Endothelial cell of umbilical vein (primary cell): ENCODE measurements around the gene IL17RD. TPM values are rescaled to one million over a fixed set of nuclear protein-coding genes. Genes with fewer than 3 reads are reported as not detected.

Experiments
- BruUV-seq: library from RNA; stranded (reverse); fragments of 400-500 nt; replicated peaks from 2 replicates; lab custom pipeline; 2021; lab: Mats Ljungman, UMichigan
- CTCF ChIA-PET: fragments of 300-600, 350-600 bp; sonication (Branson Sonifier 250); formaldehyde crosslinking; loops from one replicate; lab custom pipeline; 2021; ENCODE audit warnings: antibody characterized with exemption, inconsistent platforms; lab: Charles Lee
- POLR2A ChIA-PET: fragments of 300-600, 350-600 bp; sonication (Branson Sonifier 250); formaldehyde crosslinking; loops from one replicate; lab custom pipeline; 2021; ENCODE audit warnings: antibody characterized with exemption, inconsistent platforms; lab: Charles Lee
- DNase-seq: peaks from one replicate; pipeline ENCODE4 v3.0.0-alpha.2; 2011; ENCODE audit warnings: low read depth, low spot score
- FAIRE-seq: peaks from 2 replicates; lab custom pipeline; 2011; peaks lifted over from hg19 to GRCh38; lab: Jason Lieb, UNC
- H2AFZ ChIP-seq: 2 replicates; pipeline ENCODE4 v1.6.0; 2012; ENCODE audit warnings: low read depth, low read length, control low read depth, inconsistent platforms
- H3K27ac ChIP-seq: 2 replicates; pipeline ENCODE4 v1.5.1; 2011; ENCODE audit warnings: low read depth, mild to moderate bottlenecking, control low read depth, low read length, moderate library complexity; ENCODE audit not compliant: insufficient read depth
- H3K27me3 ChIP-seq, 2 experiments: 2 replicates each; pipeline versions ENCODE4 v1.6.0 to v1.6.1; 2011; ENCODE audit warnings: low read length in 2 of 2, mixed read lengths in 1 of 2; ENCODE audit not compliant: control insufficient read depth in 2 of 2, insufficient read depth in 2 of 2
- H3K36me3 ChIP-seq, 2 experiments: 2 replicates in 1 of 2; 3 replicates in 1 of 2; pipeline ENCODE4 v1.5.1; 2011; ENCODE audit warnings: low read length in 2 of 2, mild to moderate bottlenecking in 1 of 2, moderate library complexity in 1 of 2; ENCODE audit not compliant: control insufficient read depth in 2 of 2, insufficient read depth in 2 of 2; ENCODE audit errors: extremely low read depth in 1 of 2
- H3K4me1 ChIP-seq: 3 replicates; pipeline ENCODE4 v1.5.1; 2011; ENCODE audit warnings: mild to moderate bottlenecking, low read length; ENCODE audit not compliant: control insufficient read depth, insufficient read depth; ENCODE audit errors: extremely low read depth
- H3K4me2 ChIP-seq: 2 replicates; pipeline ENCODE4 v1.6.1; 2011; ENCODE audit warnings: low read length, control low read depth, mixed read lengths; ENCODE audit not compliant: insufficient read depth
- H3K4me3 ChIP-seq, 3 experiments: fragments of 200-600 bp in 1 of 3; sonication (generic), shearing (Covaris generic) in 1 of 3; replicated peaks in 1 of 3; 2 replicates each; pipeline ENCODE4 v1.5.1; 2011 to 2016; ENCODE audit warnings: control low read depth in 3 of 3, low read length in 3 of 3, mild to moderate bottlenecking in 2 of 3, inconsistent platforms in 1 of 3, low read depth in 1 of 3, moderate library complexity in 1 of 3; ENCODE audit not compliant: insufficient read depth in 1 of 3
- H3K79me2 ChIP-seq: 2 replicates; pipeline ENCODE4 v1.6.0; 2012; ENCODE audit warnings: low read length, inconsistent platforms; ENCODE audit not compliant: control insufficient read depth, insufficient read depth
- H3K9ac ChIP-seq: replicated peaks from 2 replicates; pipeline ENCODE3; 2011; ENCODE audit warnings: low read length, control low read depth; ENCODE audit not compliant: insufficient read depth; ENCODE audit errors: extremely low read depth
- H3K9me1 ChIP-seq: replicated peaks from 3 replicates; pipeline ENCODE4 v1.6.0; 2011; ENCODE audit warnings: mild to moderate bottlenecking, low read length; ENCODE audit not compliant: control insufficient read depth, insufficient read depth; ENCODE audit errors: extremely low read depth
- H3K9me3 ChIP-seq: replicated peaks from 2 replicates; pipeline ENCODE4 v1.5.1; 2012; ENCODE audit warnings: low read length, inconsistent platforms; ENCODE audit not compliant: control insufficient read depth, insufficient read depth
- H4K20me1 ChIP-seq: replicated peaks from 2 replicates; pipeline ENCODE3; 2011; ENCODE audit warnings: mild to moderate bottlenecking, low read length; ENCODE audit not compliant: control insufficient read depth, insufficient read depth; ENCODE audit errors: extremely low read depth
- FOS ChIP-seq: IDR thresholded peaks from 2 replicates; pipeline ENCODE4 v1.6.1; 2011; ENCODE audit warnings: mild to moderate bottlenecking, low read length, moderate library complexity, borderline replicate concordance; ENCODE audit not compliant: insufficient read depth
- GATA2 ChIP-seq: IDR thresholded peaks from 2 replicates; pipeline ENCODE4 v1.7.0; 2011; ENCODE audit warnings: low read depth, mild to moderate bottlenecking, moderate library complexity, mixed read lengths, low read length; ENCODE audit not compliant: insufficient read length, insufficient read depth
- POLR2A ChIP-seq: IDR thresholded peaks from 2 replicates; pipeline ENCODE4 v1.6.1; 2012; ENCODE audit warnings: low read depth, mild to moderate bottlenecking, control low read depth, low read length
- POLR2AphosphoS5 ChIP-seq: IDR thresholded peaks from 2 replicates; pipeline ENCODE4 v1.6.1; 2012; ENCODE audit warnings: low read depth, mild to moderate bottlenecking, control low read depth, low read length, moderate library complexity; ENCODE audit not compliant: insufficient read depth
- dilution Hi-C: fragments of 300-500 bp; cut with MboI; formaldehyde crosslinking; loops from one replicate; pipeline ENCODE4 v1.15.0; 2019; ENCODE audit warnings: low sequenced_read_pairs; ENCODE audit not compliant: extremely low pct_ligation_motif_present
- intact Hi-C: fragments of 100-400 bp; cut with micrococcal nuclease; formaldehyde crosslinking; loops from one replicate; pipeline ENCODE4 v1.10.0; 2022
- polyA plus RNA-seq, 4 experiments: library from polyadenylated mRNA; depleted of rRNA in 3 of 4; stranded (reverse) in 3 of 4; unstranded in 1 of 4; fragments of >200 nt; gene quantifications; 2 replicates each; pipeline versions ENCODE4 v1.2.1 to v1.2.3, GENCODE V29; 2011 to 2012; ENCODE audit warnings: missing spikeins in 1 of 4
- total RNA-seq: library from RNA; stranded (reverse); gene quantifications from 2 replicates; pipeline ENCODE4 v1.2.3, GENCODE V29; 2021

IL17RD gene
- total and polyA plus RNA-seq, 2 donors (not counting 3 experiments of a cell fraction or from before 2014, with no cell fraction given), result 0.36 to 0.93 TPM

GRCh38 chr3:57141719-57142410 lies 23.3 kb downstream of the IL17RD start:
- CTCF ChIA-PET, result interaction anchor here (0.9 to 1.5 kb wide), 4 partner anchors 12 to 244 kb away, joined by 3 read pairs; no protein-coding TSS in a partner anchor

GRCh38 chr3:57140894-57141293 lies 24.3 kb downstream of the IL17RD start:
- CTCF ChIA-PET, result interaction anchor here (0.9 to 1.5 kb wide), 4 partner anchors 11 to 245 kb away, joined by 3 read pairs; no protein-coding TSS in a partner anchor
- no peak for FAIRE-seq
- BruUV-seq, result no TSS peak
- Histone ChIP-seq H4K20me1 (no peaks in the 10 kb centered on the region), H3K79me2 (no peaks in the 10 kb centered on the region), H3K27ac (no peak overlapping the region), H3K36me3 (no peaks in the 10 kb centered on the region), H3K4me2 (no peak overlapping the region), H3K9me1 (no peaks in the 10 kb centered on the region), H3K4me1 (peaks cover 9% of the 10 kb centered on the region), H2AFZ (no peak overlapping the region), H3K9me3 (no peaks in the 10 kb centered on the region), H3K27me3 (peaks cover 40 to 43% of the 10 kb centered on the region in 2 experiments), H3K9ac (no peak overlapping the region), H3K4me3 (no peak overlapping the region)
- intact Hi-C loops, result no loop called here
- POLR2A ChIA-PET, result interaction anchor here (0.6 kb wide), 1 partner anchor 59 kb away, joined by 6 read pairs; no protein-coding TSS in a partner anchor
- no peak for DNase-seq
- no peak for TF ChIP-seq FOS
- no peak for TF ChIP-seq POLR2AphosphoS5
- no peak for TF ChIP-seq GATA2
- TF ChIP-seq POLR2A, result no peak
- dilution Hi-C loops, result no loop called here

More at GRCh38 chr3:57141719-57142410, 23.3 kb downstream of the IL17RD start:
- H3K4me3 ChIP-seq, result no peak overlapping the region
- POLR2A ChIA-PET, result no interaction called here
- FAIRE-seq, result no peak
- H2AFZ ChIP-seq, result no peak overlapping the region
- H3K36me3 ChIP-seq, result no peaks in the 10 kb centered on the region
- TF ChIP-seq POLR2A, result no peak
- no peak for TF ChIP-seq GATA2
- H3K9me1 ChIP-seq, result no peaks in the 10 kb centered on the region
- peaks cover 4% of the 10 kb centered on the region for H3K4me1 ChIP-seq
- H3K4me2 ChIP-seq, result no peak overlapping the region
- dilution Hi-C loops, result no loop called here
- H3K27ac ChIP-seq, result no peak overlapping the region
- H3K9ac ChIP-seq, result no peak overlapping the region
- no peaks in the 10 kb centered on the region for H4K20me1 ChIP-seq
- intact Hi-C loops, result no loop called here
- DNase-seq, result no peak
- H3K27me3 ChIP-seq, result peaks cover 40 to 43% of the 10 kb centered on the region in 2 experiments
- no peaks in the 10 kb centered on the region for H3K79me2 ChIP-seq
- H3K9me3 ChIP-seq, result no peaks in the 10 kb centered on the region
- no TSS peak for BruUV-seq
